ENCODE results near the gene HES5. TPM values are rescaled to one million over a fixed set of nuclear protein-coding genes. Genes with fewer than 3 reads are reported as not detected.

The HES5 gene
- total and polyA plus RNA-seq, 4 experiments from 2014 or later: not detected

DNA sequence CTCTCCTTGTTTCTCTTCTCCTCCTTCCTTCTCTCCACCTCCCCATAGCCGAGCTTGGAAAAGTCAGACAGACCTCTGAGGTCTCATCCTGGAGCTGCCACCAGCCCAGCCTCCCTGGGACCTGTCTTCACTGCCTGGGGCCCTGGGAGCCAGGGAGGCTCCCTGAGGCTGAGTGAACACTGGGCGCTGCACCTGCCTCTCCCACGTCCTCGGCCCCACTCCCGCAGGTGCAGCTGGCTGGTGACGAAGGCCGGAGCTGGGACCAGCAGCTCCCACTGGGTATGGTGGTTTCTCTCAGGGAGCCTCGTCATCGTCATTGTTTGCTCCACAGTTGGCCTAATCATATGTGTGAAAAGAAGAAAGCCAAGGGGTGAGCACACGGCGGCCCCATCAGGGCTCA is 31.4 kb upstream of the HES5 start:
- peaks cover 33% of the 10 kb centered on the region for H3K36me3 ChIP-seq (ENCODE audit: insufficient read depth, low read length)
- no peak overlapping the region for H3K27ac ChIP-seq (ENCODE audit: low read depth, low read length)
- Mint-ChIP-seq H3K9me3 (no peaks in the 10 kb centered on the region), H3K36me3 (peaks cover 4 to 32% of the 10 kb centered on the region in 2 donors), H3K27me3 (no peaks in the 10 kb centered on the region), H3K4me3 (peak overlapping the region in 4 of 8 donors; percentile 26 to 57 (median 46)), H3K27ac (peak overlapping the region; percentile 26 to 92 (median 58)), H3K4me1 (peaks cover under 1 to 25% (median 13%) of the 10 kb centered on the region in 4 donors)
- no peak for DNase-seq
- peaks cover 24% of the 10 kb centered on the region for H3K4me1 ChIP-seq (ENCODE audit: insufficient read depth, low read length)
- no peaks in the 10 kb centered on the region for H3K27me3 ChIP-seq (ENCODE audit: insufficient read depth, low read length)
- no peak overlapping the region for H3K4me3 ChIP-seq (ENCODE audit: low read length in 2 of 2)
- intact Hi-C loops (cut with micrococcal nuclease): no loop called here
- POLR2A ChIA-PET (ENCODE audit: partially characterized antibody): interaction anchor here (0.9 to 11.5 kb wide), 11 partner anchors 11 to 333 kb away, joined by 3 to 145 read pairs (median 8); partner anchors contain the start of gene PANK4
- no peaks in the 10 kb centered on the region for H3K9me3 ChIP-seq (ENCODE audit: control insufficient read depth in 1 of 2, low read length in 2 of 2)
- CTCF ChIA-PET (ENCODE audit: partially characterized antibody): interaction anchor here (1.0 to 3.1 kb wide), 11 partner anchors 10 to 146 kb away, joined by 3 to 24 read pairs (median 5); partner anchors contain the start of gene PRXL2B

DNA sequence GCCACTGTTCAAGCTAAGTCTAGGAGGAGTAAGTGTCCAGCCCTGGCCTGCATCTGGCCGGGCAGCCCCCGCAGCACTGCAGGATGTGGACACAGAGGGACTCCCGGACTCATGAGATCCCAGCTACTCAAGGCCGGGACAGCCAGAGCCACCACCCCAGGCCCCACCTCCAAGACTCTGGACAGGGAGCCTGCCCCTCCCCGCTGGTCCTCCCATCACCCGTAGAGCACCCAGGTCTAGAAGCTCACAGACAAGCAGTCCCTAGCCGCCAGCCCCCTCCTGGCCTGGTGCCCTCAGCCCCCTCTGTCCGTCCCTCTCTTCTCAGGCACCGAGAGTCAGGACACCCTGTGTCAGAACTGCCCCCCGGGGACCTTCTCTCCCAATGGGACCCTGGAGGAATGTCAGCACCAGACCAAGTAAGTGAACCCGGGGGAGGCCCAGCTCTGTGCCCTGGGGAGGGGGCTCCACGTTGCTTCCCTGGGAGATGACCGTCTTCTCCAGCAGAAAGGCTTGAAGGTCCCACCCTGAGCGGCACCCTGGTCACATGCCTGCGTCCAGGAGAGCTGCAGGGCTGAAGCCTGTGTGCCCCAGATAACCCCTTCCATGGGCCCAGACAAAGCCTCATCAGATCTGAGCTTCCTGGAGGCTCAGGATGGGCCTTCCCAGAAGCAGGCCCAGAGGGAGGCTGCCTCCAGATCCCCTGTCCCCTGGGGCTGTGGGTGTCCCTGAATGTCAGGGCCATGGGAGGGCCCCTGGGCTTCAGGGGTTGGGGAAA is 30.4 kb upstream of the HES5 start:
- Mint-ChIP-seq H3K36me3 (peaks cover 4 to 40% of the 10 kb centered on the region in 2 donors), H3K9me3 (no peaks in the 10 kb centered on the region), H3K4me1 (peaks cover 4 to 32% (median 20%) of the 10 kb centered on the region in 4 donors), H3K27ac (peak overlapping the region in 1 of 7 donors; percentile 62), H3K4me3 (no peak overlapping the region), H3K27me3 (no peaks in the 10 kb centered on the region)
- ChIA-PET POLR2A (ENCODE audit: partially characterized antibody) (interaction anchor here (0.9 to 11.5 kb wide), 9 partner anchors 12 to 332 kb away, joined by 3 to 145 read pairs (median 8); partner anchors contain the start of gene PANK4), CTCF (ENCODE audit: partially characterized antibody) (interaction anchor here (1.1 to 3.1 kb wide), 8 partner anchors 11 to 145 kb away, joined by 4 to 24 read pairs (median 5); partner anchors contain the start of gene PRXL2B)
- Histone ChIP-seq H3K36me3 (ENCODE audit: insufficient read depth, low read length) (peaks cover 33% of the 10 kb centered on the region), H3K4me3 (ENCODE audit: low read length in 2 of 2) (no peak overlapping the region), H3K27ac (ENCODE audit: low read depth, low read length) (no peak overlapping the region), H3K27me3 (ENCODE audit: insufficient read depth, low read length) (no peaks in the 10 kb centered on the region), H3K9me3 (ENCODE audit: control insufficient read depth in 1 of 2, low read length in 2 of 2) (no peaks in the 10 kb centered on the region), H3K4me1 (ENCODE audit: insufficient read depth, low read length) (peaks cover 29% of the 10 kb centered on the region)
- no peak for DNase-seq
- intact Hi-C loops (cut with micrococcal nuclease): no loop called here

DNA sequence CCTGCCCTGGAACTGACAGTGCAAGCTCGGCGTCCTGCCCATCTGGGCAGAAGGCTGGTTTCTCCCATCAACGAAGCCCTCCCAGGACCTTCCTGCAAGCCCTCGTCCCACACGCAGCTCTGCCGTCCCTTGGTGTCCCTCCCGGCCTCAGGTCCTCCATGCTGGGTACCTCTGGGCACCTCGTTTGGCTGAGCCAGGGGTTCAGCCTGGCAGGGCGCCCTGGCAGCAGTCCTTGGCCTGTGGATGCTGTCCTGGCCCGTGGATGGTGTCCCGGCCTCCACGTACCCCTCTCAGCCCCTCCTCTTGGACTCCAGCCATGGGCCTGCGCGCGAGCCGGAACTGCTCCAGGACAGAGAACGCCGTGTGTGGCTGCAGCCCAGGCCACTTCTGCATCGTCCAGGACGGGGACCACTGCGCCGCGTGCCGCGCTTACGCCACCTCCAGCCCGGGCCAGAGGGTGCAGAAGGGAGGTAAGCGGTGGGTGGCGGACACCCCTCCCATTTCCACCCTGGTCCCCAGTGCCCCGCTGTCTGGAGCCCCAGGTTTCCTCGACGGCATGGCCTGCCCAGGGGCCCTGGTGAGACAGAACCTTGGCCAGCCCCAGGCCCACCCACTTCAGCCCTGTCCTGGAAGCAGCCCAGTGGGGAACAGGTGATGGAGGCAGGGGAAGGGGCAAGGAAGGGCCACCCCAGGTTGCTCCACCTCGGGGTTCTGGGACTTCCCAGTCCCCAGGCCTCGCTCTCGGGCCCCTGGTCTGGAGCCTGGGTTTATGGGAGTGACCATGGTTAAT is 29.6 kb upstream of the HES5 start:
- Mint-ChIP-seq H3K36me3 (peaks cover 4 to 40% of the 10 kb centered on the region in 2 donors), H3K4me1 (peaks cover 7 to 37% (median 25%) of the 10 kb centered on the region in 4 donors), H3K9me3 (no peaks in the 10 kb centered on the region), H3K27me3 (no peaks in the 10 kb centered on the region), H3K4me3 (no peak overlapping the region), H3K27ac (peak overlapping the region in 2 of 7 donors; percentile 41 to 62)
- no peaks in the 10 kb centered on the region for H3K27me3 ChIP-seq (ENCODE audit: insufficient read depth, low read length)
- POLR2A ChIA-PET (ENCODE audit: partially characterized antibody): interaction anchor here (3.7 to 11.5 kb wide), 5 partner anchors 11 to 25 kb away, joined by 13 to 180 read pairs (median 108); partner anchors contain the start of gene PRXL2B
- intact Hi-C loops (cut with micrococcal nuclease): no loop called here
- H3K36me3 ChIP-seq (ENCODE audit: insufficient read depth, low read length): peaks cover 33% of the 10 kb centered on the region
- DNase-seq: no peak
- CTCF ChIA-PET (ENCODE audit: partially characterized antibody): interaction anchor here (1.2 to 3.1 kb wide), 2 partner anchors 25 to 365 kb away, joined by 3 to 24 read pairs; partner anchors contain the start of genes FAAP20 and PRXL2B
- no peaks in the 10 kb centered on the region for H3K9me3 ChIP-seq (ENCODE audit: control insufficient read depth in 1 of 2, low read length in 2 of 2)
- peaks cover 37% of the 10 kb centered on the region for H3K4me1 ChIP-seq (ENCODE audit: insufficient read depth, low read length)
- no peak overlapping the region for H3K27ac ChIP-seq (ENCODE audit: low read depth, low read length)
- H3K4me3 ChIP-seq (ENCODE audit: low read length in 2 of 2): no peak overlapping the region

DNA sequence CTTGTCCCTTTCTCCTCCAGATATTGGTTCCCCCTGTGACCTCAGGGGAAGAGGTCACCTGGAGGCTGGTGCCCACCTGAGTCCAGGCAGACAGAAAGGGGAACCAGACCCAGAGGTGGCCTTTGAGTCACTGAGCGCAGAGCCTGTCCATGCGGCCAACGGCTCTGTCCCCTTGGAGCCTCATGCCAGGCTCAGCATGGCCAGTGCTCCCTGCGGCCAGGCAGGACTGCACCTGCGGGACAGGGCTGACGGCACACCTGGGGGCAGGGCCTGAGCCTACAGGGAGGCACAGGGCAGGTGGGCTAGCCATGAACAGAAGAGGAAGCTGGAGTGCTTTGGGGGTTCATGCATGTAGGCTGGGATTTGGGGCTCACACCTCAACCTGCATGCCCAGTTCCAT is 28.8 kb upstream of the HES5 start:
- Histone ChIP-seq H3K9me3 (ENCODE audit: control insufficient read depth in 1 of 2, low read length in 2 of 2) (no peaks in the 10 kb centered on the region), H3K27me3 (ENCODE audit: insufficient read depth, low read length) (no peaks in the 10 kb centered on the region), H3K4me1 (ENCODE audit: insufficient read depth, low read length) (peaks cover 43% of the 10 kb centered on the region), H3K36me3 (ENCODE audit: insufficient read depth, low read length) (peaks cover 33% of the 10 kb centered on the region), H3K4me3 (ENCODE audit: low read length in 2 of 2) (no peak overlapping the region), H3K27ac (ENCODE audit: low read depth, low read length) (no peak overlapping the region)
- intact Hi-C loops (cut with micrococcal nuclease): no loop called here
- H3K9me3 Mint-ChIP-seq: no peaks in the 10 kb centered on the region
- CTCF ChIA-PET (ENCODE audit: partially characterized antibody): interaction anchor here (1.2 kb wide), 1 partner anchor 364 kb away, joined by 3 read pairs; the partner anchor contains the start of gene FAAP20
- peak overlapping the region in 5 of 8 donors; percentile 55 to 99 (median 68) for H3K4me3 Mint-ChIP-seq
- H3K27me3 Mint-ChIP-seq: no peaks in the 10 kb centered on the region
- peaks cover 4 to 38% of the 10 kb centered on the region in 2 donors for H3K36me3 Mint-ChIP-seq
- H3K27ac Mint-ChIP-seq: peak overlapping the region in 4 of 7 donors; percentile 52 to 100 (median 88)
- POLR2A ChIA-PET (ENCODE audit: partially characterized antibody): interaction anchor here (5.0 to 11.5 kb wide), 3 partner anchors 12 to 26 kb away, joined by 108 to 180 read pairs (median 145); partner anchors contain the start of gene PRXL2B
- peaks cover 9 to 45% (median 30%) of the 10 kb centered on the region in 4 donors for H3K4me1 Mint-ChIP-seq
- no peak for DNase-seq

DNA sequence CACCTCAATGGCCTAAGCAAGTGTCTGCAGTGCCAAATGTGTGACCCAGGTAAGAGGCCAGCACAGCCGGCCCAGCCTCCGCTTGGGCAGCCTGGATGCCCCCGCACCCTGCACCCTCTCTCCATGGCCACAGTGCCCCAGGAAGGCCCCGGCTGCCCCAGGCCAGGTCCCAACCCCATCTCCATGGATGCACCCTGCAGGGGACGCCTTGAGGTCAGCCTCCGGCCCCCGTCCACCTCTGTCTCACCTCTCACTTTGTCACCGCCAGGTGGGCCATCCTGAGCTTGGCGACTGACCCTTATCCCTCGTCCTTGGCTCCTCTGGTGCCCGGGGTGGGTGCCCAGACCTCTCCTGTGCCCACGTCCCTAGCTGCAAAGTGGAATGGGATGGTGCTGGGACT is 28.4 kb upstream of the HES5 start:
- Mint-ChIP-seq H3K4me3 (peak overlapping the region; percentile 68 to 99 (median 96)), H3K27me3 (no peaks in the 10 kb centered on the region), H3K4me1 (peaks cover 9 to 47% (median 31%) of the 10 kb centered on the region in 4 donors), H3K27ac (peak overlapping the region; percentile 35 to 100 (median 78)), H3K36me3 (peaks cover 4 to 34% of the 10 kb centered on the region in 2 donors), H3K9me3 (no peaks in the 10 kb centered on the region)
- no peaks in the 10 kb centered on the region for H3K9me3 ChIP-seq (ENCODE audit: control insufficient read depth in 1 of 2, low read length in 2 of 2)
- no peaks in the 10 kb centered on the region for H3K27me3 ChIP-seq (ENCODE audit: insufficient read depth, low read length)
- H3K36me3 ChIP-seq (ENCODE audit: insufficient read depth, low read length): peaks cover 31% of the 10 kb centered on the region
- DNase-seq: peak in 1 of 5 donors; percentile 33
- ChIA-PET POLR2A (ENCODE audit: partially characterized antibody) (interaction anchor here (0.6 to 11.5 kb wide), 4 partner anchors 12 to 32 kb away, joined by 3 to 180 read pairs (median 126); partner anchors contain the start of genes PANK4 and PRXL2B), CTCF (ENCODE audit: partially characterized antibody) (interaction anchor here (1.2 to 4.6 kb wide), 2 partner anchors 26 to 364 kb away, joined by 3 to 37 read pairs; partner anchors contain the start of genes FAAP20 and PRXL2B)
- peaks cover 43% of the 10 kb centered on the region for H3K4me1 ChIP-seq (ENCODE audit: insufficient read depth, low read length)
- no peak overlapping the region for H3K4me3 ChIP-seq (ENCODE audit: low read length in 2 of 2)
- intact Hi-C loops (cut with micrococcal nuclease): no loop called here
- H3K27ac ChIP-seq (ENCODE audit: low read depth, low read length): peak overlapping the region; percentile 98

DNA sequence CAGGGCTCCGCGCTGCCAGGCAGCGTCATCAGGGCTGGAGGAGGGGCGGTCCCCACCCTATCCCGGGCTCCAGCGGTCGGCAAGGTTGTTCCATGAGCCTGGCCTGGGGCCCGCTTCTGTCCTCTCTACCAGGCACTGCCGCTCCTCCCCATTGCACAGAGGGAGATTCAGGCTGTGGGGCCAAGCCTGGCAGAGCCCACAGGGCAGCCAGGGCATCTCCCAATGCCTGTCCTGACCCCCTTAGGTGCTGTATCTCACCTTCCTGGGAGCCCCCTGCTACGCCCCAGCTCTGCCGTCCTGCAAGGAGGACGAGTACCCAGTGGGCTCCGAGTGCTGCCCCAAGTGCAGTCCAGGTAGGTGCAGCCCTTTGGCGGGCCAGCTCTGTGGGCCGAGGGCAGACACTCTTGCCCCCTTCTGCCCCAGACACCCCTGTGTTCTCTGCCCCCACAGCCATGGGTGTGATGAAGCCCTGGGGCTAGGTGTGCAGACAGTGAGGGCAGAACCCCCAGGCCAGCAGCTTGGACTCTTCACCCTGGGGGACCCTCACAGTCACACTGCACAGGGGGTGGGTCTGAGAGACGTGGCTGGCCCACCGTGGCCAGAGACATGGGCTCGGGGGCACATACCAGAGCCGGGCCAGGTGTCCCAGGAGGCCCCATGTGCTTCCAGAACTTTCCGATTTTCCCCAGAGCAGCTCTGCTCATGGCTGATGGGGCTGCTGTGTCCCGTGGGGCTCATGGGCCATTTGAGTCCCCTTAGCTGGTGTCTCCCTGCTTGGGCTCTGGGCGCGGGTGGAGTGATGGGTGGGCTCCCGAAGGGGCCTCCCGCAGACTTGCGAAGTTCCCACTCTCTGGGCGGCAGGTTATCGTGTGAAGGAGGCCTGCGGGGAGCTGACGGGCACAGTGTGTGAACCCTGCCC is 27.7 kb upstream of the HES5 start:
- H3K4me1 Mint-ChIP-seq: peaks cover 9 to 47% (median 31%) of the 10 kb centered on the region in 4 donors
- Histone ChIP-seq H3K4me3 (ENCODE audit: low read length in 2 of 2) (peak overlapping the region; percentile 95 to 98), H3K36me3 (ENCODE audit: insufficient read depth, low read length) (peaks cover 26% of the 10 kb centered on the region), H3K4me1 (ENCODE audit: insufficient read depth, low read length) (peaks cover 43% of the 10 kb centered on the region), H3K27me3 (ENCODE audit: insufficient read depth, low read length) (no peaks in the 10 kb centered on the region), H3K27ac (ENCODE audit: low read depth, low read length) (peak overlapping the region; percentile 98), H3K9me3 (ENCODE audit: control insufficient read depth in 1 of 2, low read length in 2 of 2) (no peaks in the 10 kb centered on the region)
- POLR2A ChIA-PET (ENCODE audit: partially characterized antibody): interaction anchor here (0.6 to 11.5 kb wide), 8 partner anchors 11 to 229 kb away, joined by 3 to 180 read pairs (median 24); partner anchors contain the start of genes MORN1, PANK4, PEX10 and PRXL2B
- H3K4me3 Mint-ChIP-seq: peak overlapping the region; percentile 92 to 99 (median 96)
- no peaks in the 10 kb centered on the region for H3K9me3 Mint-ChIP-seq
- no peaks in the 10 kb centered on the region for H3K27me3 Mint-ChIP-seq
- peak in 1 of 5 donors; percentile 22 for DNase-seq
- peaks cover 4 to 32% of the 10 kb centered on the region in 2 donors for H3K36me3 Mint-ChIP-seq
- intact Hi-C loops (cut with micrococcal nuclease): loop anchor here (2.0 kb wide), 1 partner anchor 21 kb away; no protein-coding TSS in a partner anchor
- H3K27ac Mint-ChIP-seq: peak overlapping the region; percentile 55 to 100 (median 78)
- CTCF ChIA-PET (ENCODE audit: partially characterized antibody): interaction anchor here (1.7 to 4.6 kb wide), 3 partner anchors 27 to 142 kb away, joined by 7 to 37 read pairs (median 12); partner anchors contain the start of gene PRXL2B

Data from CD4-positive, alpha-beta memory T cell (primary cell).